ENCODE measurements around the gene FOXC1. TPM values are rescaled to one million over a fixed set of nuclear protein-coding genes. Genes with fewer than 3 reads are reported as not detected.

Gene FOXC1
- polyA plus RNA-seq, 3 donors = 80.3 to 84.8 (median 82.5) TPM

- no peak for DNase-seq (ENCODE audit: low read depth in 3 of 3, low spot score in 2 of 3)
Observed at GRCh38 chr6:1611572-1612298, 2.0 kb downstream of the FOXC1 start.

- DNase-seq (ENCODE audit: low read depth in 3 of 3, low spot score in 2 of 3) = no peak
Observed at GRCh38 chr6:1612299-1612973, 2.7 kb downstream of the FOXC1 start.

GRCh38 chr6:1612974-1613306, 3.2 kb downstream of the FOXC1 start:
- no peak for DNase-seq (ENCODE audit: low read depth in 3 of 3, low spot score in 2 of 3)

GRCh38 chr6:1613346-1613687, 3.6 kb downstream of the FOXC1 start:
- no peak for DNase-seq (ENCODE audit: low read depth in 3 of 3, low spot score in 2 of 3)

- no peak for DNase-seq (ENCODE audit: low read depth in 3 of 3, low spot score in 2 of 3)
Observed at GRCh38 chr6:1613688-1614447, 4.2 kb downstream of the FOXC1 start.

GRCh38 chr6:1614448-1615150, 4.9 kb downstream of the FOXC1 start:
- DNase-seq (ENCODE audit: low read depth in 3 of 3, low spot score in 2 of 3) = no peak

GRCh38 chr6:1615151-1615852, 5.6 kb downstream of the FOXC1 start:
- DNase-seq (ENCODE audit: low read depth in 3 of 3, low spot score in 2 of 3) = no peak

- no peak for DNase-seq (ENCODE audit: low read depth in 3 of 3, low spot score in 2 of 3)
Observed at GRCh38 chr6:1615853-1616420, 6.2 kb downstream of the FOXC1 start.

- DNase-seq (ENCODE audit: low read depth in 3 of 3, low spot score in 2 of 3) = no peak
Observed at GRCh38 chr6:1616701-1617463, 7.2 kb downstream of the FOXC1 start.

- no peak for DNase-seq (ENCODE audit: low read depth in 3 of 3, low spot score in 2 of 3)
Observed at GRCh38 chr6:1617466-1618310, 8.0 kb downstream of the FOXC1 start.

GRCh38 chr6:1618311-1619097, 8.8 kb downstream of the FOXC1 start:
- no peak for DNase-seq (ENCODE audit: low read depth in 3 of 3, low spot score in 2 of 3)

- no peak for DNase-seq (ENCODE audit: low read depth in 3 of 3, low spot score in 2 of 3)
Observed at GRCh38 chr6:1619098-1619672, 9.5 kb downstream of the FOXC1 start.

GRCh38 chr6:1619673-1620503, 10.2 kb downstream of the FOXC1 start:
- DNase-seq (ENCODE audit: low read depth in 3 of 3, low spot score in 2 of 3) = no peak

- no peak for DNase-seq (ENCODE audit: low read depth in 3 of 3, low spot score in 2 of 3)
Observed at GRCh38 chr6:1620504-1621069, 10.9 kb downstream of the FOXC1 start.

- DNase-seq (ENCODE audit: low read depth in 3 of 3, low spot score in 2 of 3) = no peak
Observed at GRCh38 chr6:1621070-1621701, 11.5 kb downstream of the FOXC1 start.
